ENCODE results near the gene LIFR.

Gene LIFR

DNA sequence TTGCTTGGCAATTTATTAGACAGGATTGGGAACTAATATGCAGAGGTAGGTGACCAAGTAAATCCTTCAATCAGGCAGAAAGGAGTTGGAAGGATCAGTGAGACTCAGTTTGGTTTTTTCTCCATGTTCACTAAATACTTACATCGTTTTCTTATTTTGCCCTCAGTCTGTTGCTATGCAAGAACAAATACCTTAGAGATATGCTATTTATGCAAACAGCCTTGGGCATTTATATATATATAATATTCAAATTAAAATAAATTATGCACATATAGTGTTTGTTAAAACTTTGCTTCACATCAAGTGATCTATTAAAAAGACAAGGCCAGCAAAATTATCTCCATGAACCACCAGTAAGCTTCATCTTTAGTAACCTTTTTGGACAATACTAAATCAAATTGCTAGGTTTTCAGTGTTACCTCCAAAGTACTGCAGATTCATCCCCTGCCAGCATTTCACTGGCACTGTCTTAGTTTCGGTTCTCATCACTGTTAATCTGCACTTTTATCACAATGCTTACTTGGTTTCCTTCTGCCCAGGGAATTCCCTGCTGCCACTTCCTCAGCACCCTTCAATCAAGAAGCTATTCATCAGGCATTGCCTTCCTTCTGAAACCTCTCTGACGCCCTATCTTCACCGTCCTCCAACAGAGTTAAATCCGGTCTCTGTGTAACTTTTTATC, 26.0 kb upstream of the LIFR start:
- no peak for DNase-seq (ENCODE audit: low spot score)
- in situ Hi-C loops (cut with MboI; ENCODE audit: low sequenced_read_pairs, unreplicated experiment), result no loop called here
- TF ChIP-seq, protein P1, sequence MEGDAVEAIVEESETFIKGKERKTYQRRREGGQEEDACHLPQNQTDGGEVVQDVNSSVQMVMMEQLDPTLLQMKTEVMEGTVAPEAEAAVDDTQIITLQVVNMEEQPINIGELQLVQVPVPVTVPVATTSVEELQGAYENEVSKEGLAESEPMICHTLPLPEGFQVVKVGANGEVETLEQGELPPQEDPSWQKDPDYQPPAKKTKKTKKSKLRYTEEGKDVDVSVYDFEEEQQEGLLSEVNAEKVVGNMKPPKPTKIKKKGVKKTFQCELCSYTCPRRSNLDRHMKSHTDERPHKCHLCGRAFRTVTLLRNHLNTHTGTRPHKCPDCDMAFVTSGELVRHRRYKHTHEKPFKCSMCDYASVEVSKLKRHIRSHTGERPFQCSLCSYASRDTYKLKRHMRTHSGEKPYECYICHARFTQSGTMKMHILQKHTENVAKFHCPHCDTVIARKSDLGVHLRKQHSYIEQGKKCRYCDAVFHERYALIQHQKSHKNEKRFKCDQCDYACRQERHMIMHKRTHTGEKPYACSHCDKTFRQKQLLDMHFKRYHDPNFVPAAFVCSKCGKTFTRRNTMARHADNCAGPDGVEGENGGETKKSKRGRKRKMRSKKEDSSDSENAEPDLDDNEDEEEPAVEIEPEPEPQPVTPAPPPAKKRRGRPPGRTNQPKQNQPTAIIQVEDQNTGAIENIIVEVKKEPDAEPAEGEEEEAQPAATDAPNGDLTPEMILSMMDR (IDR thresholded peaks at IDR 0.05; ENCODE audit: borderline replicate concordance, control extremely low read depth, extremely low read depth, insufficient read depth, missing control alignments), result no peak

DNA sequence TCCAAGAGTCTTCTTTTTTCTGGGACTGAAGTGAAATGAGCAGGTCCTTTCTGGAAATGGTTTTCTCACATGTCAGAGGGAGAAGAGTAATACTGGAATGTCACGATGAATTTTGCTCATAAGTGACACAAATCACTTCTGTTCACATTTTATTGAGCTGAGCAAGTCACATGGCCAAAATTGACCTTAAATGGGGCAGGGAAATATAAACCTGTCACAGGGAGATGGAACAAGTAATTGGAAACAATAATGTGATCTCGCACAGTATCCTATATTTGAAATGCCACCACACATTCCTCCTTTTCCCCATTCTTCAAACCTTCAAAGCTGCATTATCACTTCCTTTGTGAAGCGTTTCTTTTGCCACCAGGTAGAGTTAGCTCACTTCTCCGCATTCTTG, 25.2 kb upstream of the LIFR start:
- no peak for DNase-seq (ENCODE audit: low spot score)
- in situ Hi-C loops (cut with MboI; ENCODE audit: low sequenced_read_pairs, unreplicated experiment), result no loop called here

DNA sequence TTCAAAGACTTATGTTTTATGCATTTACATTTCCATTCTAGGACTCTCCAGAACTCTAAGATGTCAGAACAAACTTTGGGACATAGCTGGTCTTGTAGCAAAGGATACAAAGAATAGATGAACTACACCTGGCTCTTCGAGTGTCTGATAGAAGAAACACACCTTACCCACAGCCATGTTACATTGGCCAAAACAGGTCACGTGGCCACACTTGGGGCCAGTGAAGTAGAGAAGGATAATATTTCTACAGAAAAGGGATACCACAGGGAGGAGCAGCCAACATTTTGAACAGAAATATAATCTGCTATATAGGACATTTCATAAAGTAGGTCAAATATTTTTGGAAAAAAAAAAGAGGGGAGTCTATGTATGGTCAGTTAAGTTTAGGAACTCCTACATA, 22.7 kb upstream of the LIFR start:
- in situ Hi-C loops (cut with MboI; ENCODE audit: low sequenced_read_pairs, unreplicated experiment), result no loop called here
- TF ChIP-seq, protein P1 (IDR thresholded peaks at IDR 0.05; ENCODE audit: borderline replicate concordance, control extremely low read depth, extremely low read depth, insufficient read depth, missing control alignments), result no peak
- DNase-seq (ENCODE audit: low spot score), result no peak

More for the DNA sequence above, 25.2 kb upstream of the LIFR start:
- TF ChIP-seq, protein P1 (IDR thresholded peaks at IDR 0.05; ENCODE audit: borderline replicate concordance, control extremely low read depth, extremely low read depth, insufficient read depth, missing control alignments), result no peak

DNA sequence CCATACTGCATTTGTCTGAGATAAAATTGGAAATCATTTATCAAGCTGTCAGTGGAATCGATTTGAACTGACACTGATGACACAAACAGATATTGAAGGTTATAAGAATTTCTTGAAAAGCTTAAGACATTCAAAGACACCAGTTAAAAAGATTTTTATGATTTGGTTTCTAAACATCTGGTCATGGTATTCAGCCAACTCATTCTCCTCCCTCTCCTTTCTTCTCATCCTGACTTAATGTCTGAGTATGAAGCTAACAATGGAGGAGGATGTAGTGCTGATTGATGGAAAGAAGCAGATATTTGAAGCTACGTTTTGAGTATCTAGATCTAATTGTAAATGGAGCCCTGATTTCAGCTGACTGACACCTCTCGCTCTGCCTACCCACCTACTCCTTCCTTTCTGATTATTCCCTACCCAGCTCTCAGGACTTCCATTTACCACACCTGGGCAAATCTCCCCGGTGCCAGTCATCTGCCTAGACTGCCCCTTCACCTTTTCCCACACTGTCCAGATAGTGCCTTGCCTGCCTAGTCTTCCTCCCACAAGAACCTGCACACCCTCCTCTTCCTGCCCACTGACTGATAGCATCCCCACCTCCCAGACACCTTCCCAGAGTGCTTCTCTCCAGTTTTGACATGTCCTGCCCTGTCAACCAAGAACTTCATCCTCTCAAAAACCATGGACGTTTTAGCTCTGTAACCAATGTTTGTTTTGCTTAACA, 20.7 kb upstream of the LIFR start:
- DNase-seq (ENCODE audit: low spot score), result no peak
- TF ChIP-seq, protein P1 (IDR thresholded peaks at IDR 0.05; ENCODE audit: borderline replicate concordance, control extremely low read depth, extremely low read depth, insufficient read depth, missing control alignments), result no peak
- in situ Hi-C loops (cut with MboI; ENCODE audit: low sequenced_read_pairs, unreplicated experiment), result no loop called here

DNA sequence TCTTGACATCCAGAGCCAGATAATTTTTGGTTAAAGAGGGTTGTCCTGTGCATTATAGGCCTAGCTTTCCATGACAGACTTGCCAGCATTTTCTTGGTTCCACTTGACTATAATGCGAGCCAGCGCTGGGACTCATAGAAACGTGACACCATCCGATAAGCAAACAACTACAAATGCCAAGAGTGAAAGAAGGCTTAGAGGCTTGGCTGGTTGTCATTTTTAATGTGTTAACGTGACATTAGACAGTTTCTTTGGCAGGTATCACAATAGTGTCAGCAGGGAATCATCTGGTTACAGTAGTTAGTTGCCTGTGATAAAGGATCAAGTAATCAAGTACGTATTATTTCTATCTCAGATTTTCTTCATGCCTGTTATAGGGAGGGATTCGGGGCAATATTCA, 20.0 kb upstream of the LIFR start:
- in situ Hi-C loops (cut with MboI; ENCODE audit: low sequenced_read_pairs, unreplicated experiment), result no loop called here
- TF ChIP-seq, protein P1 (IDR thresholded peaks at IDR 0.05; ENCODE audit: borderline replicate concordance, control extremely low read depth, extremely low read depth, insufficient read depth, missing control alignments), result no peak
- no peak for DNase-seq (ENCODE audit: low spot score)

DNA sequence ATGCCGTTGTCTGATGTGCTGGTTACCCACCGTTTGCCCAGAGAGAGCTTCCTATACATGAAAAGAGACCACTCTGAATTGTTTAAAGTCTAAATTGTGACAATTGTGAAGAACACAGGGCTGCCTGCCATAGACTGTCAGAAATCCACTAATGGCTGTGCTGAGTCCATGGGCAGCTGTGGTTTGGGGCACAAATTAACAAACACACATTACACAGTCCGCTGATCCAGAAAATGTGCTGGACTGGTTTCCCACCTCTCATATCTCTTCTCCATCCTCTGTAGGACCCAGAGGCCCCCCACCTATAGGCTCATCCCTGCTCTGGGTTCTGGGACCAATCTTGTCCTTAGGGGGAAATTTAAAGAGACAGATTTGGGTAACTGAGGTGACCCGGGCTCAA, 19.0 kb upstream of the LIFR start:
- DNase-seq (ENCODE audit: low spot score), result no peak
- in situ Hi-C loops (cut with MboI; ENCODE audit: low sequenced_read_pairs, unreplicated experiment), result no loop called here
- TF ChIP-seq, protein P1 (IDR thresholded peaks at IDR 0.05; ENCODE audit: borderline replicate concordance, control extremely low read depth, extremely low read depth, insufficient read depth, missing control alignments), result no peak
